IMR-90 (cell line): ENCODE measurements around the gene TNFRSF4. TPM values are rescaled to one million over a fixed set of nuclear protein-coding genes. Genes with fewer than 3 reads are reported as not detected.

ENCODE experiments used
- ATAC-seq: fragments of 200-7000 bp; cut with Tn5 transposase; 2 replicates; pipeline ENCODE4 v1.9.1; 2020; ENCODE audit warnings: low read depth, mild to moderate bottlenecking, moderate library complexity
- BruUV-seq: library from RNA; stranded (reverse); fragments of 400-500 nt; replicated peaks from 2 replicates; lab custom pipeline; 2021; lab: Mats Ljungman, UMichigan
- CTCF ChIA-PET: fragments of 300-600 bp; formaldehyde crosslinking; extraction: SDS; loops from one replicate; lab custom pipeline; 2021; ENCODE audit warnings: antibody characterized with exemption; lab: Yijun Ruan, JAX
- POLR2A ChIA-PET: fragments of 300-600 bp; sonication (Branson Sonifier 250); formaldehyde crosslinking; loops from one replicate; lab custom pipeline; 2022; ENCODE audit warnings: antibody characterized with exemption; ENCODE audit not compliant: unreplicated experiment; lab: Charles Lee
- DNase-seq: peaks from one replicate; pipeline ENCODE4 v3.0.0; 2013
- H2AFZ ChIP-seq: replicated peaks from 2 replicates; pipeline ENCODE3; 2013; ENCODE audit warnings: low read length, mild to moderate bottlenecking; ENCODE audit not compliant: poor library complexity
- H2AK5ac ChIP-seq: 2 replicates; pipeline ENCODE4 v1.6.1; 2013; ENCODE audit warnings: low read depth, low read length, inconsistent platforms
- H2AK9ac ChIP-seq: replicated peaks from 2 replicates; pipeline ENCODE3; 2013; ENCODE audit warnings: mild to moderate bottlenecking, low read depth, low read length, moderate library complexity; ENCODE audit not compliant: poor library complexity
- H2BK120ac ChIP-seq: 2 replicates; pipeline ENCODE4 v1.6.1; 2013; ENCODE audit warnings: low read depth, low read length, inconsistent platforms
- H2BK15ac ChIP-seq: 3 replicates; pipeline ENCODE4 v1.6.1; 2013; ENCODE audit warnings: low read depth, low read length, inconsistent platforms
- H2BK20ac ChIP-seq: 2 replicates; pipeline ENCODE4 v1.6.1; 2013; ENCODE audit warnings: low read depth, mild to moderate bottlenecking, inconsistent platforms, low read length, moderate library complexity
- H2BK5ac ChIP-seq: 2 replicates; pipeline ENCODE4 v1.6.1; 2013; ENCODE audit warnings: mild to moderate bottlenecking, low read depth, low read length, inconsistent platforms; ENCODE audit not compliant: poor library complexity, severe bottlenecking
- H3K14ac ChIP-seq: replicated peaks from 2 replicates; pipeline ENCODE4 v1.6.1; 2013; ENCODE audit warnings: low read depth, low read length, inconsistent platforms
- H3K18ac ChIP-seq: 2 replicates; pipeline ENCODE4 v1.6.1; 2013; ENCODE audit warnings: low read depth, low read length, control low read depth
- H3K23ac ChIP-seq: 2 replicates; pipeline ENCODE4 v1.6.1; 2013; ENCODE audit warnings: low read depth, low read length, inconsistent platforms
- H3K27ac ChIP-seq: 2 replicates; pipeline ENCODE4 v1.5.1; 2013; ENCODE audit warnings: mild to moderate bottlenecking, control low read depth, low read length; ENCODE audit not compliant: insufficient read depth
- H3K27me3 ChIP-seq: 2 replicates; pipeline ENCODE4 v1.6.1; 2013; ENCODE audit warnings: low read length; ENCODE audit not compliant: control insufficient read depth, insufficient read depth
- H3K36me3 ChIP-seq: 2 replicates; pipeline ENCODE4 v1.6.1; 2013; ENCODE audit warnings: low read length, mixed read lengths; ENCODE audit not compliant: control insufficient read depth, insufficient read depth
- H3K4ac ChIP-seq: 2 replicates; pipeline ENCODE4 v1.6.1; 2013; ENCODE audit warnings: low read depth, low read length, inconsistent platforms
- H3K4me1 ChIP-seq: 2 replicates; pipeline ENCODE4 v1.6.1; 2013; ENCODE audit warnings: low read length, mixed read lengths; ENCODE audit not compliant: control insufficient read depth, insufficient read depth
- H3K4me2 ChIP-seq: 2 replicates; pipeline ENCODE4 v1.6.1; 2013; ENCODE audit warnings: low read depth, mild to moderate bottlenecking, control low read depth, low read length, moderate library complexity
- H3K4me3 ChIP-seq: 2 replicates; pipeline ENCODE4 v1.5.1; 2013; ENCODE audit warnings: low read depth, mild to moderate bottlenecking, control low read depth, low read length, moderate library complexity; ENCODE audit not compliant: insufficient read depth
- H3K56ac ChIP-seq: 2 replicates; pipeline ENCODE4 v1.6.1; 2013; ENCODE audit warnings: low read length, inconsistent platforms; ENCODE audit not compliant: insufficient read depth; ENCODE audit errors: extremely low read depth
- H3K79me1 ChIP-seq, 2 experiments: 2 replicates each; pipeline ENCODE4 v1.6.1; 2013; ENCODE audit warnings: low read length in 2 of 2, inconsistent platforms in 1 of 2, low read depth in 1 of 2
- H3K9ac ChIP-seq: 2 replicates; pipeline ENCODE4 v1.6.1; 2013; ENCODE audit warnings: low read depth, low read length, control low read depth
- H3K9me1 ChIP-seq: 2 replicates; pipeline ENCODE4 v1.6.1; 2013; ENCODE audit warnings: low read length, inconsistent platforms; ENCODE audit not compliant: insufficient read depth
- H3K9me3 ChIP-seq: 2 replicates; pipeline ENCODE4 v1.6.1; 2013; ENCODE audit warnings: low read length; ENCODE audit not compliant: control insufficient read depth, insufficient read depth
- H4K20me1 ChIP-seq: 2 replicates; pipeline ENCODE4 v1.6.1; 2013; ENCODE audit warnings: low read length, inconsistent platforms; ENCODE audit not compliant: insufficient read depth
- H4K5ac ChIP-seq: 2 replicates; pipeline ENCODE4 v1.6.1; 2013; ENCODE audit warnings: mild to moderate bottlenecking, low read depth, low read length, control low read depth
- H4K8ac ChIP-seq, 2 experiments: 2 replicates each; pipeline ENCODE4 v1.6.1; 2013; ENCODE audit warnings: low read depth in 2 of 2, low read length in 2 of 2, control low read depth in 1 of 2, inconsistent platforms in 1 of 2
- H4K91ac ChIP-seq: 2 replicates; pipeline ENCODE4 v1.6.1; 2013; ENCODE audit warnings: low read depth, low read length, inconsistent platforms; ENCODE audit not compliant: insufficient read depth
- BHLHE40 ChIP-seq: fragments of 150-350 bp; IDR thresholded peaks from 2 replicates; pipeline ENCODE4 v1.6.1; 2016; ENCODE audit warnings: mild to moderate bottlenecking, low read depth, low read length
- CEBPB ChIP-seq: IDR thresholded peaks from 2 replicates; pipeline ENCODE4 v1.6.1; 2012; ENCODE audit warnings: low read depth, low read length, improper control_type of control experiment
- CHD1 ChIP-seq: IDR thresholded peaks from 2 replicates; pipeline ENCODE4 v1.6.1; 2012; ENCODE audit warnings: low read depth, low read length, improper control_type of control experiment
- CTCF ChIP-seq: conservative IDR thresholded peaks from 2 replicates; pipeline ENCODE4 v1.5.1; 2012; ENCODE audit warnings: mild to moderate bottlenecking, low read depth, low read length, improper control_type of control experiment
- ELK1 ChIP-seq: fragments of 150-350 bp; IDR thresholded peaks from 2 replicates; pipeline ENCODE4 v1.6.1; 2016; ENCODE audit warnings: low read depth, mild to moderate bottlenecking, low read length, moderate library complexity, borderline replicate concordance
- FOS ChIP-seq: fragments of 150-350 bp; IDR thresholded peaks from 2 replicates; pipeline ENCODE4 v1.6.1; 2016; ENCODE audit warnings: low read depth, low read length
- MAFK ChIP-seq: IDR thresholded peaks from 2 replicates; pipeline ENCODE4 v1.6.1; 2012; ENCODE audit warnings: low read depth, low read length, improper control_type of control experiment
- MAZ ChIP-seq: IDR thresholded peaks from 2 replicates; pipeline ENCODE4 v1.6.1; 2012; ENCODE audit warnings: low read depth, mild to moderate bottlenecking, low read length, improper control_type of control experiment, moderate library complexity, borderline replicate concordance
- MXI1 ChIP-seq: IDR thresholded peaks from 2 replicates; pipeline ENCODE4 v1.6.1; 2012; ENCODE audit warnings: low read depth, mild to moderate bottlenecking, low read length, moderate library complexity, borderline replicate concordance
- NFE2L2 ChIP-seq: fragments of 150-350 bp; IDR thresholded peaks from 2 replicates; pipeline ENCODE4 v1.6.1; 2016; ENCODE audit warnings: low read depth, mild to moderate bottlenecking, low read length
- POLR2A ChIP-seq: IDR thresholded peaks from 2 replicates; pipeline ENCODE4 v1.6.1; 2012; ENCODE audit warnings: mild to moderate bottlenecking, low read depth, low read length
- RAD21 ChIP-seq: IDR thresholded peaks from 2 replicates; pipeline ENCODE4 v1.6.1; 2012; ENCODE audit warnings: low read length, improper control_type of control experiment
- RCOR1 ChIP-seq: IDR thresholded peaks from 2 replicates; pipeline ENCODE4 v1.6.1; 2012; ENCODE audit warnings: mild to moderate bottlenecking, low read length, improper control_type of control experiment; ENCODE audit not compliant: insufficient replicate concordance
- RFX5 ChIP-seq: IDR thresholded peaks from 2 replicates; pipeline ENCODE4 v1.8.0; 2012; ENCODE audit warnings: low read depth, mild to moderate bottlenecking, low read length, moderate library complexity
- SMC3 ChIP-seq: fragments of 150-350 bp; IDR thresholded peaks from 2 replicates; pipeline ENCODE4 v1.6.1; 2016; ENCODE audit warnings: low read depth, mild to moderate bottlenecking, antibody characterized with exemption, low read length, moderate library complexity
- USF2 ChIP-seq: fragments of 150-350 bp; IDR thresholded peaks from 2 replicates; pipeline ENCODE4 v1.6.1; 2017; ENCODE audit warnings: mild to moderate bottlenecking, antibody characterized with exemption, low read length, low read depth
- WGBS, 2 experiments: methylation state at CpG; one replicate each; pipeline versions ENCODE4 v1.1.5 to v1.1.7; 2013; ENCODE audit warnings: missing lambda C conversion rate in 2 of 2; ENCODE audit not compliant: insufficient read length in 1 of 2; ENCODE audit errors: extremely low coverage in 2 of 2; 5-methylcytosine and 5-hydroxymethylcytosine counted together
- dilution Hi-C: fragments of 300-500 bp; cut with HindIII; formaldehyde crosslinking; loops from one replicate; pipeline ENCODE4 v1.14.3; 2018; ENCODE audit warnings: low sequenced_read_pairs; ENCODE audit not compliant: unreplicated experiment
- in situ Hi-C: fragments of 300-500 bp; cut with MboI; formaldehyde crosslinking; loops from 3 replicates; pipeline ENCODE4 v1.14.3; 2019; ENCODE audit warnings: low sequenced_read_pairs, inconsistent platforms, mixed read lengths
- intact Hi-C: fragments of 100-400 bp; cut with micrococcal nuclease; formaldehyde crosslinking; loops from 2 replicates; pipeline ENCODE4 v1.10.0; 2022
- polyA plus RNA-seq, 3 experiments: library from polyadenylated mRNA; depleted of rRNA; stranded (reverse); fragments of >200 nt; gene quantifications; 2 replicates each; pipeline ENCODE4 v1.2.3, GENCODE V29; 2012; ENCODE audit warnings: low replicate concordance in 1 of 3
- total RNA-seq: library from RNA; depleted of rRNA; stranded (reverse); fragments of >200 nt; gene quantifications from 2 replicates; pipeline ENCODE4 v1.2.3, GENCODE V29; 2012

The TNFRSF4 gene
- total and polyA plus RNA-seq, 2 of the 4 experiments (the other 2 are of a cell fraction): 0.15 TPM; not detected in 1

- Histone ChIP-seq H3K9ac (no peak overlapping the region), H2BK20ac (no peak overlapping the region), H3K9me3 (no peaks in the 10 kb centered on the region), H3K23ac (no peak overlapping the region), H3K18ac (no peak overlapping the region), H3K27me3 (no peaks in the 10 kb centered on the region), H2AFZ (no peak overlapping the region), H3K56ac (no peak overlapping the region), H3K4me3 (no peak overlapping the region), H4K91ac (no peak overlapping the region), H2AK5ac (no peak overlapping the region), H3K36me3 (peaks cover 80% of the 10 kb centered on the region), H4K20me1 (peaks cover 47% of the 10 kb centered on the region), H4K8ac (no peak overlapping the region), H3K79me1 (peaks cover 11 to 48% of the 10 kb centered on the region in 2 experiments; a peak in 3 of 4 replicates), H3K14ac (no peak overlapping the region), H2AK9ac (no peak overlapping the region), H3K9me1 (peaks cover 9% of the 10 kb centered on the region), H3K4me2 (no peak overlapping the region), H2BK5ac (no peak overlapping the region), H4K5ac (no peak overlapping the region), H2BK15ac (no peak overlapping the region), H3K27ac (no peak overlapping the region), H3K4me1 (no peaks in the 10 kb centered on the region), H3K4ac (no peak overlapping the region), H2BK120ac (no peak overlapping the region)
- dilution Hi-C loops (no loop called here), intact Hi-C loops (no loop called here), in situ Hi-C loops (no loop called here)
- TF ChIP-seq MAFK: no peak
- TF ChIP-seq CHD1: no peak
- no peak for TF ChIP-seq RAD21
- no peak for TF ChIP-seq BHLHE40
- TF ChIP-seq MXI1: no peak
- no peak for TF ChIP-seq RCOR1
- no peak for TF ChIP-seq NFE2L2
- TF ChIP-seq CTCF: no peak
- no peak for TF ChIP-seq ELK1
- no peak for TF ChIP-seq POLR2A
- no peak for TF ChIP-seq CEBPB
- no peak for TF ChIP-seq USF2
- no peak for TF ChIP-seq RFX5
- no peak for TF ChIP-seq MAZ
- TF ChIP-seq FOS: no peak
- TF ChIP-seq SMC3: no peak
- ChIA-PET CTCF (no interaction called here), POLR2A (no interaction called here)
- ATAC-seq (no peak), DNase-seq (no peak)
- WGBS, 2 experiments: 94% methylated on average over 7 of the region's 15 CpGs; no CpG with 5 or more reads in 1 of the 2 experiments
- no TSS peak for BruUV-seq
Observed at GRCh38 chr1:1223321-1223720, 9.4 kb upstream of the TNFRSF4 start.
